Measurements from ENCODE around the gene RRM2.

Gene RRM2

GRCh38 chr2:10178751-10179150 lies 56.2 kb downstream of the RRM2 start:
- Histone ChIP-seq H4K20me1 (ENCODE audit: insufficient read depth, low read length, poor library complexity, severe bottlenecking) (no peaks in the 10 kb centered on the region), H3K4me1 (ENCODE audit: insufficient read depth, low read length, poor library complexity, severe bottlenecking) (no peaks in the 10 kb centered on the region), H3F3A (ENCODE audit: low read depth) (no peaks in the 10 kb centered on the region), H3K4me3 (ENCODE audit: low read length, poor library complexity, severe bottlenecking) (no peak overlapping the region), H3K9me2 (replicated peaks; ENCODE audit: low read depth, low read length) (no peaks in the 10 kb centered on the region), H3K79me2 (ENCODE audit: insufficient read depth, low read length) (no peaks in the 10 kb centered on the region), H3K27me3 (ENCODE audit: insufficient read depth, low read length, poor library complexity, severe bottlenecking) (no peaks in the 10 kb centered on the region), H2AFZ (ENCODE audit: low read length) (no peak overlapping the region), H3K9ac (ENCODE audit: low read depth, low read length, poor library complexity, severe bottlenecking) (no peak overlapping the region), H3K9me3 (ENCODE audit: insufficient read depth, low read depth, low read length) (no peaks in the 10 kb centered on the region), H3K36me3 (ENCODE audit: insufficient read depth, low read length) (peaks cover 48% of the 10 kb centered on the region; the same call in 1 of the 2 replicates), H3K4me2 (ENCODE audit: low read depth, low read length, poor library complexity, severe bottlenecking) (no peak overlapping the region)
- TF ChIP-seq, protein P1, sequence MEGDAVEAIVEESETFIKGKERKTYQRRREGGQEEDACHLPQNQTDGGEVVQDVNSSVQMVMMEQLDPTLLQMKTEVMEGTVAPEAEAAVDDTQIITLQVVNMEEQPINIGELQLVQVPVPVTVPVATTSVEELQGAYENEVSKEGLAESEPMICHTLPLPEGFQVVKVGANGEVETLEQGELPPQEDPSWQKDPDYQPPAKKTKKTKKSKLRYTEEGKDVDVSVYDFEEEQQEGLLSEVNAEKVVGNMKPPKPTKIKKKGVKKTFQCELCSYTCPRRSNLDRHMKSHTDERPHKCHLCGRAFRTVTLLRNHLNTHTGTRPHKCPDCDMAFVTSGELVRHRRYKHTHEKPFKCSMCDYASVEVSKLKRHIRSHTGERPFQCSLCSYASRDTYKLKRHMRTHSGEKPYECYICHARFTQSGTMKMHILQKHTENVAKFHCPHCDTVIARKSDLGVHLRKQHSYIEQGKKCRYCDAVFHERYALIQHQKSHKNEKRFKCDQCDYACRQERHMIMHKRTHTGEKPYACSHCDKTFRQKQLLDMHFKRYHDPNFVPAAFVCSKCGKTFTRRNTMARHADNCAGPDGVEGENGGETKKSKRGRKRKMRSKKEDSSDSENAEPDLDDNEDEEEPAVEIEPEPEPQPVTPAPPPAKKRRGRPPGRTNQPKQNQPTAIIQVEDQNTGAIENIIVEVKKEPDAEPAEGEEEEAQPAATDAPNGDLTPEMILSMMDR (conservative IDR thresholded peaks at IDR 0.05; ENCODE audit: low read length) = no peak
- no peak for TF ChIP-seq EZH2phosphoT487 (IDR thresholded peaks at IDR 0.05; ENCODE audit: borderline replicate concordance)

DNA sequence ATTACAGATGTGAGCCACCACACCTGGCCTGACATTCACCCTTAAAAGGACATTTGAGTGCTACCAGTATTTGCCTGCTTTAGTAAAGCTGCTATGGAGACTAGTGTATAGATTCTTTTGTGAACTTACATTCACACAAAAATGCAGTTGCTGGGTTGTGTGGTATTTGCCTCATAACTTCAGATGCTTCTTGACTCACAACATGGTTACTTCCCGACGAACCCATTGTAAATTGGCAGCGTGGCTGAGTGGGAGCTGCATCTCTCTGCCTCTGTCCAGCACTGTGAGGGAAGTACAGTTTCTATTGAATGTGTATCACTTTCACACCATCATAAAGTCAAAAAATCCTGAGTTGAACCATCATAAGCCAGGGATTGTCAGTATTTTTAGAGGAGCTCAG lies 56.9 kb downstream of the RRM2 start:
- H3K27me3 ChIP-seq (ENCODE audit: insufficient read depth, low read length, poor library complexity, severe bottlenecking) = no peaks in the 10 kb centered on the region
- no peak overlapping the region for H2AFZ ChIP-seq (ENCODE audit: low read length)
- no peak overlapping the region for H3K4me2 ChIP-seq (ENCODE audit: low read depth, low read length, poor library complexity, severe bottlenecking)
- no peak overlapping the region for H3K4me3 ChIP-seq (ENCODE audit: low read length, poor library complexity, severe bottlenecking)
- H3K9me3 ChIP-seq (ENCODE audit: insufficient read depth, low read depth, low read length) = no peaks in the 10 kb centered on the region
- H3K9me2 ChIP-seq (replicated peaks; ENCODE audit: low read depth, low read length) = no peaks in the 10 kb centered on the region
- H3K4me1 ChIP-seq (ENCODE audit: insufficient read depth, low read length, poor library complexity, severe bottlenecking) = no peaks in the 10 kb centered on the region
- peaks cover 47% of the 10 kb centered on the region; the same call in 1 of the 2 replicates for H3K36me3 ChIP-seq (ENCODE audit: insufficient read depth, low read length)
- no peaks in the 10 kb centered on the region for H3F3A ChIP-seq (ENCODE audit: low read depth)
- no peaks in the 10 kb centered on the region for H4K20me1 ChIP-seq (ENCODE audit: insufficient read depth, low read length, poor library complexity, severe bottlenecking)
- H3K79me2 ChIP-seq (ENCODE audit: insufficient read depth, low read length) = no peaks in the 10 kb centered on the region
- no peak overlapping the region for H3K9ac ChIP-seq (ENCODE audit: low read depth, low read length, poor library complexity, severe bottlenecking)
- no peak for TF ChIP-seq EZH2phosphoT487 (IDR thresholded peaks at IDR 0.05; ENCODE audit: borderline replicate concordance)
- TF ChIP-seq, protein P1 (conservative IDR thresholded peaks at IDR 0.05; ENCODE audit: low read length) = no peak

DNA sequence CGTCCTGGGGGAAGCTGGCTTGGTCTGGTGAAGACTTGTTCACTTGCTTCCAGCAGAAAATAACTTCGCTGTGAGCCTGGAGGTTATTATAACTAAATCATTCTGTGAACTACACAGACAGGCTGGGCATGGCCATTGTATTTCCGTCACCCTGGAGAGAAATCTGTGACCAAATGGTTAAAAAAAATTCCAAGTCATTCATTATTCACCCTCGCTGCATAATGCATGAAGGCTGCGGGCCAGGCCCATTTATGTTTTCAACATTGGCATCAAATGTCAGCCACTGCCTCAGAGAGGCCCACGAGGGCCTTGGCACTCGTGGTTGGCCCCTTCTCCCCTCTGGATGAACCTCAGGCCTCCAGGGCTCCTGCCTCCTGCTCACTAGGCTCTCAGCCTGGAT lies 57.7 kb downstream of the RRM2 start:
- H3K9ac ChIP-seq (ENCODE audit: low read depth, low read length, poor library complexity, severe bottlenecking) = no peak overlapping the region
- no peaks in the 10 kb centered on the region for H3K9me3 ChIP-seq (ENCODE audit: insufficient read depth, low read depth, low read length)
- H3K4me2 ChIP-seq (ENCODE audit: low read depth, low read length, poor library complexity, severe bottlenecking) = no peak overlapping the region
- no peaks in the 10 kb centered on the region for H3K9me2 ChIP-seq (replicated peaks; ENCODE audit: low read depth, low read length)
- TF ChIP-seq, protein P1 (conservative IDR thresholded peaks at IDR 0.05; ENCODE audit: low read length) = no peak
- TF ChIP-seq EZH2phosphoT487 (IDR thresholded peaks at IDR 0.05; ENCODE audit: borderline replicate concordance) = no peak
- H3K36me3 ChIP-seq (ENCODE audit: insufficient read depth, low read length) = peaks cover 47% of the 10 kb centered on the region; the same call in 1 of the 2 replicates
- no peaks in the 10 kb centered on the region for H3K27me3 ChIP-seq (ENCODE audit: insufficient read depth, low read length, poor library complexity, severe bottlenecking)
- no peak overlapping the region for H3K4me3 ChIP-seq (ENCODE audit: low read length, poor library complexity, severe bottlenecking)
- H3F3A ChIP-seq (ENCODE audit: low read depth) = no peaks in the 10 kb centered on the region
- H3K4me1 ChIP-seq (ENCODE audit: insufficient read depth, low read length, poor library complexity, severe bottlenecking) = no peaks in the 10 kb centered on the region
- H3K79me2 ChIP-seq (ENCODE audit: insufficient read depth, low read length) = no peaks in the 10 kb centered on the region; the same call in 1 of the 2 replicates
- H4K20me1 ChIP-seq (ENCODE audit: insufficient read depth, low read length, poor library complexity, severe bottlenecking) = no peaks in the 10 kb centered on the region
- no peak overlapping the region for H2AFZ ChIP-seq (ENCODE audit: low read length)

Data from Loucy (cell line).